Measurements from ENCODE around the gene CPTP.

The CPTP gene

DNA sequence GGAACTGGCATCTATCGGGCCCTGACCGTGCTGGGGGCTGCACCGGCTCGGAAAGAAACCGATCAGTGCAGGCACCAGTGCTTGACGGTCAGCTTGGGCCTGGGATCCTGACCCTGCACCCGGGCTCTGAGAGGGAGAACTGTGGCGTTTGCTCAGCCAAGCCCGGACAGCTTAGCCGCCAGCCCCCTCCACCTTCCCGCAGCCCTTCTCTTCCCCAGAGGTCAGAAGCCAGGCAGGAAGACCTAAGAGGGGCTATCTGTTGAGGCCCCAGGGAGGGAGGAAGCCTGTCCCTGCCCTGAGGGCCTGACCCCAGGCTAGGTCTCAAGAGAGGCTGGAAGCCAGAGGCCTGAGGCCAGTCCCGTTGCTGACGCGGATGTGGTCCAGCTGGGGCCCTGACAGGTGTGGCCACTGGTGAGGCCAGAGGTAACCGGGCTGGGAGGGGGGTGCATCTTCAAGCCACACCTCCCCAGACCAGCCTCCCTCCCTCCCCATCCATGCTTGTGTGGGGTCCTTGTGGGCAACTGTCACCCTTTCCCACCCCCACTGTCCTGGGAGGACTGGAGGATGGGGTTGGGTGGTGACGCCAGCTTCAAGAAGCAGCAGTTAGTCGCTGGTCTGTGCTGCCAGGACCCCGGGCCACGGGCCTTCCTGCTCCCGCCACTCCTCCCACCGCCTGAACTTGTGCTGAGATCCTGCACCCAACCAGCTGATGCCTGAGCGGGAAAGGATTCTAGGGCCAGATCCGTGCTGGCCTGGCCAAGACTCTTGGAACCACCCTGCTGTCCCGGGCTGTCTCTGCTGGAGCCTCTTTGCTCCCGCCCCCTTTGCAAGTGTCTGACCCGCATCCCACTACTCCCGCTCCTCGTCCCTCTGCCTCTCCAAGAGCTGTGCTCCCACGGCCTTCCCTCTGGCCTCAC, 27.2 kb downstream of the CPTP start:
- no peak for DNase-seq (ENCODE audit: low read depth)

- DNase-seq (ENCODE audit: low read depth), result no peak
Observed at GRCh38 chr1:1352786-1353388, 28.3 kb downstream of the CPTP start.

- DNase-seq (ENCODE audit: low read depth), result no peak
Observed at GRCh38 chr1:1353389-1354151, 29.0 kb downstream of the CPTP start.

DNA sequence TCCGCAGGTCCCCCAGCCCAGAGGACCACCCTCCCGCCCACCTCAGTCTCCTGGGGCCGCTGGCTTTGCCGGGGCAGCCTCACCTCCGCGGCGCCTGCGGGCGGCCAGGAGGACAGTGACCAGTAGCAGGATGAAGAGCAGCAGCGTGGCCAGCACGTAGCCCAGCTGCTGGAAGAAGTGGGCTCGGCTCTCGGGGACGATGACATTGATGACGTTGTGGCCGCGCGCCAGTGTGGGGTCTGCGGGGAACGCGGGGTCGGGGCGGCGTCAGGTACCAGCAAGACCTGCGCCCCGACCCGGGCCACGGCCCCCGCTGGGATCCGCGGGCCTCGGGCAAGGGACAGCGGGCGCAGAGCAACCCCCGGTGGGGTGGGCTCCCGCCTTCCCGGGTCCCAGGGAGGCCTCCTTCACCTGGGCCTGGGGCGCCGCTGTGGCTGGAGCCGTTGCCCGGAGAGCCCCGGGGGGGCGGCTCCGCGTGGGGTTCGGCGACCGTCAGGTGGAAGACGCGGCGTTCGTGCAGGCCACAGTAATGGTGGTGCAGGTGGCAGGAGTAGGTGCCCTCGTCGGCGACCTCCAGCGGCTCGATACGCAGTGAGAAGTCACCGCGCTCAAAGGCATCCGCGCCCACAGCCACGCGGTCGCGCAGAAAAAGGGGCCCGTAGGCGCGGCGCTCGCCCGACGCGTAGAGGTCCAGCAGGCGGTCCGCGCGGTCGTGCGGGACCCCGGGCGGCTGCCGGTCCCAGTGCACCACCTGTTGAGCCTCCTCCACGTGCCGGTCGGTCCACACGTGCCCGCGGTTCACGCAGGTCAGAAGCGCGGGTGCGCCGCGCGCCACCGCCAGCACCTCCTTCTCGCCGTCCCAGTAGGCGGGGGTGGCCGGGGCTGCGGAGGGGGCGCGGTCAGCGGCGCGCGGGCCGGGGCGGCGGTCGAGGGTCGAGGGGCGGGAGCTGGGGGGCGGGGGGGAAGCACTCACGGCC, 30.0 kb downstream of the CPTP start:
- no peak for DNase-seq (ENCODE audit: low read depth)

GRCh38 chr1:1355416-1355815, 30.8 kb downstream of the CPTP start:
- DNase-seq (ENCODE audit: low read depth), result no peak

DNA sequence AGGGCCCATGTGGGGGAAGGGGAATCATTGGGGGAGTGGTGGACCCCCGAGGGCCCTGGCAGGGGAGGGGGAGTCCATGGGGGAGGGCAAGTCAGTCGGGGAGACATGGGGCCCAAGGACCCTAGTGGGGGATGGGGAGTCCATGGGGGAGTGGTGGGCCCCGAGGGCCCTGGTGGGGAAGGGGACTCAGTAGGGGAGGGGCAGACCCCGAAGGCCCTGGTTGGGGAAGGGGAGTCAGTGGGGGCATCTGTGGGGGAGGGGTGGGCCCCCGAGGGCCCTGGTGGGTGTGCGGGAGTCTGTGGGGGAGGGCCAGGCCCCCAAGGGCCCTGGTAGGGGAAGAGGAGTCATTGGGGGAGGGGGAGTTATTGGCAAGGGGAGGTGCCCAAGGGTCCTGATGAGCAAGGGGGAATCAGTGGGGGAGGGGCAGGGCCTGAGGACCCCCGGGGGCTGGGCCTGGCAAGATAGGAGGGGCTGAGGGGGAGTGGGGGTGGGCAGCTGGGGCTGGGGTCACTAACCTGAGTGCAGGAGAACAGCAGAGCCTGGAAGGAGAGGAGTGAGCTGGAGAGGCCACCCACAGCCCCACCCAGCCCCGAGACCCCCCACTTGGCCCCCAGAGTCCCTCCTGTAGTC, 31.7 kb downstream of the CPTP start:
- no peak for DNase-seq (ENCODE audit: low read depth)

DNA sequence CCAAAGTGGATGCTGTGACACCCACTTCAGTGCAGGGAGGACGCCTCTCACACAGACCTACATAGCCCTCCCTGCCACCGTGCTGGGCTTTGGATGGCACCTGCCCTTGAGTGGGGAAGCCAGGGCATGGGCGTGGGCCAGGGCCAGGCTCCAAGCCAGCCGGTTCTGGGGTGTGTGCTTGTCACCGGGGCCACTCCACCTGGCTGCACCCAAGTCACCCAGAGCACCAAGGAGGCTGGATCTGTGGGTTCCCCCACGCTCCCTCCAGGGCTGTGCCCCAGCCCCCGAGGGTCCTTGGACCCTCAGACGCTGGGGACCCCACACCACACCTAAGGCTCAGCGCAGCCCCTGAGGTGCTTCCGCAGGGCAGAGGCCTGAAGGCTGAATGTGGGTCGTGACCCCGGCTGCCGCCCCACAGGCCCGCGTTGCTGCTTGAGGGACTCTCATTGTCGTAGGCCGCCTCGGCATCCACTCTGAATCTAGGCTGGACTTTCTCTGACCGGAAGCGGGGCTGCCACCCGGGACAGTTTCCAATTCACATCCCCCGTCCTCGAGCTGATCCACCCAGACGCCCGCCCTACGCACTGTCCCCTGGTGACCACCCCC, 32.3 kb downstream of the CPTP start:
- no peak for DNase-seq (ENCODE audit: low read depth)

DNA sequence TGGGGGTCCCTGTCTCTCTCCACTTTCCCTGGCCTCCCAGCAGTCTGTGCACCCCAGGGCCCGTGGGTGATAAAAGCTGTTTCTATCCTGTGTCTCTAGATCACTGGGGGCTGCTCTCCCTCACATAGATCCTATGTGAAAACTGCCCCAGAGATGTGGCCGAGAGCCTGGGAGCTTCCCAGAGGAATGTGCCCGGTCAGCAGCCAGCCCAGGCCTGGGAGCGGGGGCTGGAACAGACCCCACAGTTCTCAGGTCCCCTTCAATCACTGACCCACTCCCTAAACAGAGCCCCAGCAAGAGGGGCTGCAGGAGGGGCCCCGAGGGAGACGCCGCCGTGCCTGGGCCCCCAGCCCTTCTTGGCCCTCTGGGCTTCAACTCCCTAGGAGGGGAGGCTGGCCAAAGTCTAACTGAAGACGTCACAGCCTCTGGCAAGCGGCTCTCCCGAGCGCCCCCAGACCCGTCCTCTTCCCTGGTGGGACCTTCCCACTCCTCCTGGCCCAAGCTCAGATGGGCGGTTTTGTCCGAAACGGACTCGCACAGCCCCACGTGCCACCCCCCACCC, 33.4 kb downstream of the CPTP start:
- DNase-seq (ENCODE audit: low read depth), result no peak

- DNase-seq (ENCODE audit: low read depth), result no peak
Observed at GRCh38 chr1:1358433-1359271, 34.0 kb downstream of the CPTP start, which contains the start of gene MXRA8. TSS of gene MXRA8 (minus strand) at chr1:1358555. CDS start at chr1:1358504, 51 bp downstream.

- no peak for DNase-seq (ENCODE audit: low read depth)
Observed at GRCh38 chr1:1359308-1359663, 34.7 kb downstream of the CPTP start.

GRCh38 chr1:1359664-1360468, 35.3 kb downstream of the CPTP start:
- DNase-seq (ENCODE audit: low read depth), result no peak

DNA sequence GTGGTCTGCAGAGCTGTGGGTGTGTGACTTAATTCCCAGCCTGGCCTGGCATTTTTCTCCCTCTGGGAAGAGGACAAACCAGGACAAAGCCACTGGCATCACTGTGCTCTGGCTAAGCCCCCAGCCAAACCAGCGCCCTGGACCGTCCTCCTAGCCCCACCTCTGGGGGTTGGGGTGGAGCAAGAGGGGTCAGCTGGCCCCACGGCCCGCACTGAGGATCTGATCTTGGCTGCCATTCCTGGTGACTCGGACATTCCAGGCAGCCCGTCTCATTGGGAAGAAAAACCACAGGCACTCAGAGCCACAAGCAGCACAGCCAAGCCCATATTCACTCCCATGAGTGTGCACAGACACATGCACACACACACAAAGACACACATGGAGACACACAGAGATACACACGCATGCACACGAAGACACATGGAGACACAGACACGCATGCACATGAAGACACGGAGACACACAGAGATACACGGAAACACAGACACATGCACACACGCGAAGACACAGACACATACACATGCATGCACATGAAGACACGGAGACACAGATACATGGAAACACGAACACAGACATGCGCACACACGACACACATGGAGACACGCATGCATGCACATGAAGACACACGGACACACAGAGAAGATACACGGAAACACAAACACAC, 36.0 kb downstream of the CPTP start:
- DNase-seq (ENCODE audit: low read depth), result no peak

DNA sequence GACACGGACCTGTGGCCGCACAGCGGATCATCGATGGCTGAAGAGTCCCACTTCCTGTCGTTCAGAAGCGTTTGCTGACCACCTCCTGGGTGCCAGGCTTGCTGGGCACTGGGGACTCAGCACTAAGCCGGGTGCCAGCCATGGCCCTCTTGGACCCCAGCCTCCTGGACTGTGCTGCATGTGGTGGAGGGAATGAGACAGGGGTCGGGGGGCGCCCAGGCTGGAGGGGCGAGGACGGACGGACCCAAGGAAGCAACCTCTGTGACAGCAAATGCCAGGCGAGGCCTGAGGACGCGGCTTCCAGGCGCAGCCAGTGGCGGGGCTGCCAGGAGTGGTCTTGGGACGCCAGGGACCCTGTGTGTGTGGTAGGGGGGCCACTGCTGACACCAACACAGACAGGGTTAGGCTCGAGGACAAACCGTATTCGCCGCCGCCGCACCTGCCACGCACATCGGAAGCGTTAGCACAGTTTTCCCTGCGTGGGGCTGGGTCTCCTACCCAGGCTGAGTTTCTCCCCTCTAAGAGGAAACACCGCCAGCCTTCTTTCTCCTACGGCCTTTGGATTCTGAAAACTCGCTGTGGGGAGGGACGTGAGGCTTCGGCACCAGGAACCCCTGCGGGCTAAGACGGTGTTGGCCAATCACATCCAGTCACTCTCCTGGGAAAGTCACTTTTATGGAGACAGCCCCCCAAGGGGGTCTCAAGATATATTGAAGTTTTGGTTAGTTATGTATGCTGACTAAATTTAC, 36.8 kb downstream of the CPTP start:
- DNase-seq (ENCODE audit: low read depth), result no peak

DNA sequence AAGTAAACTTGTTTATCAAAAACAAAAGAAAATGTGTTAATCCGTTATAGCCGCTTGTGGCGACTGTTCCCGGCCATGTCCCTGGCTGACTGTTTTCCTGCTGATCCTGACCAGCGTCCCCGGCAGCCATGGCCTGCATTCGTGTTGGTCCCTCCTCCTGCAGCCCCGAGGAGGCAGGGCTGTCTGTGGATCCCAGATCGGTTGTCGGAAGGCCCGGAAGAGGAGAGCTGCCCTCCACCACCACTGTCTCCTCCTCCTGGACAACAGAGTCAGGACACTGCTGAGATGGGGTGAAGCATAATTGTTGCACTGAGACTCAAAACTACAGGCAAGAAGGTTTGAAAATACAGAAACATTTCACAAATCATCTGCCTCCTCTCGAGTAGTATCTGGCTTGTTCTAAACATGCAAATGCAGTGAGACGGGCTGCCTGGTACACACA, 37.4 kb downstream of the CPTP start:
- DNase-seq (ENCODE audit: low read depth), result no peak

GRCh38 chr1:1364266-1364665, 39.7 kb downstream of the CPTP start:
- DNase-seq (ENCODE audit: low read depth), result no peak

DNA sequence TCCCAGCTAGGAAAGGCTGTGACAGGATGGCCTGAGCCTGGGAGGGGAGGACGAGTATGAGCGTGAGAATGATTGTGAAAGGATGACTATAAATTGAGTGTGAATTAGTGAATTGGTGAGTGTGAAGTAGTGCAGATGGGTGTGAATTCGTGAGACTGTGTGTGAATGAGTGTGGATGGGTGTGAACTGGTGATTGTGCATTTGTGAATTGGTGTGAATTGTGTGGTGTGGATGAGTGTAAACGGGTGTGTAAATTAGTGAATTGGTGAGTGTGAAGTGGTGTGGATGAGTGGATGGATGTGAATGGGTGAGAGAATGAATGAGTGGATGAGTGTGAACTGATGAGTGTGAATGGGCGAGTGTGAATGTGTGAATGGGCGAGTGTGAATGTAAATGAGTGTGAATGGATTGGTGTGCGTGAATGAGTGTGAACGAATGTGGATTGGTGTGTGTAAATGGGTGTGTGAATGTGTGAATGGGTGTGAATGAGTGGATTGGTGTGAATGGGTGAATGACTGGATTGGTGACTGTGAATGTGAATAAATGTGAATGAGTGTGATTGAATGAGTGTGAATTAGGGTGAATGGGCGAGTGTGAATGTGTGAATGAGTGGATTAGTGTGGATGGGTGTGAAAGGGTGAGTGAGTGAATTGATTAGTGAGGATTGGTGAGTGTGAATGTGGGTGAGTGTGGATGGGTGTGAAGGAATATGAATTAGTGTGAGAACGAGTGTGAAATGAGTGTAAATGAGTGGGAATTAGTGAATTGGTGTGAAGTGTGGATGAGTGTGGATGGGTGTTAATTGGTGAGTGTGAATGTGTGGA, 41.5 kb downstream of the CPTP start:
- DNase-seq (ENCODE audit: low read depth), result no peak

Measured in activated gamma-delta T cell treated with anti-CD3 and anti-CD28 coated beads, Interleukin-2, amount 50 U/mL, for 16 hours (primary cell).